LNCAP (cell line): ENCODE results near the gene PKP1.
A peak's percentile ranks its signal among the peaks of the same experiment; 100 is the strongest.

Source experiments
- TF ChIP-seq, protein P1 (sequence below): fragments of 450-650 bp; IDR thresholded peaks from 2 replicates; pipeline ENCODE4 v1.5.1; 2017; ENCODE audit warnings: mild to moderate bottlenecking

PKP1 gene

DNA sequence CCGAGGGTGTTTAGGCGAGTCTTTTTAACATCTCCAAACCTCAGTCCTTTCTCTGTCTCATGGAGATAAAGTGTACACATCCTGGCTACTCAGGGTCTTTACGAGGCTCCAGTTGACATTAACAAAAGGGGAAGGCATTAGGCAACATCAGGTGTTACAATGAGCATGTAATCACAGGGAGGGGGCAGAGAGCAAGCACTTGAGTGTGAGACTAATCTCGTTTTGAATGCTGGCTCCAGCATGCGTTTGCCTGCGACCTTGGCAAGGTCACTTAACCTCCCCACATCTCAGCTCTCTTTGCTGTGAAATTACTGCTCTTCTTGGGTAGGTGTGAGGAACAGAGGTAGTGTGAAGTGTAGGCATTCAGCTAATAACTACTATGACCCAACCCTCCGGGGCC is 91.1 kb downstream of the PKP1 start:
- TF ChIP-seq, protein P1, sequence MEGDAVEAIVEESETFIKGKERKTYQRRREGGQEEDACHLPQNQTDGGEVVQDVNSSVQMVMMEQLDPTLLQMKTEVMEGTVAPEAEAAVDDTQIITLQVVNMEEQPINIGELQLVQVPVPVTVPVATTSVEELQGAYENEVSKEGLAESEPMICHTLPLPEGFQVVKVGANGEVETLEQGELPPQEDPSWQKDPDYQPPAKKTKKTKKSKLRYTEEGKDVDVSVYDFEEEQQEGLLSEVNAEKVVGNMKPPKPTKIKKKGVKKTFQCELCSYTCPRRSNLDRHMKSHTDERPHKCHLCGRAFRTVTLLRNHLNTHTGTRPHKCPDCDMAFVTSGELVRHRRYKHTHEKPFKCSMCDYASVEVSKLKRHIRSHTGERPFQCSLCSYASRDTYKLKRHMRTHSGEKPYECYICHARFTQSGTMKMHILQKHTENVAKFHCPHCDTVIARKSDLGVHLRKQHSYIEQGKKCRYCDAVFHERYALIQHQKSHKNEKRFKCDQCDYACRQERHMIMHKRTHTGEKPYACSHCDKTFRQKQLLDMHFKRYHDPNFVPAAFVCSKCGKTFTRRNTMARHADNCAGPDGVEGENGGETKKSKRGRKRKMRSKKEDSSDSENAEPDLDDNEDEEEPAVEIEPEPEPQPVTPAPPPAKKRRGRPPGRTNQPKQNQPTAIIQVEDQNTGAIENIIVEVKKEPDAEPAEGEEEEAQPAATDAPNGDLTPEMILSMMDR, result no peak

DNA sequence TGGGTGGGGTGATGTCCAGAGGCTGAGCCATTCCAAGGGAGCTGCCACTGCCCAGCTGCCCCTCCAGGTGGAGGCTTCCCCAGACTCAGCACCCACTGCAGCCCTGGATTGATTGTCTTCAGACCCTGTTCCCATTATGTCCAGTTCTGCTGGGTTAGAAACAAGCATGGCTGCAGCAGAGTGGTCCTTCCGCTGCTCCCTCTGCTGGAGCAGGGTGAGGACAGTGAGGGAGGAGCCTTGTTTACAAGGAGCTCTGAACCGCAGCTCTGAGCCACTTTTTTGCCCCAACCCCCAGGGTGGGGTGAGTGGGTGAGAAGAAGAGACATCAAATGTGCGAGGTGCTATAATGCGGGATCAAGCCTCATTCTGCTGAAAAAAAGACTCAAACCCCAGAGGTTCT is 91.9 kb downstream of the PKP1 start:
- TF ChIP-seq, protein P1, result peak; percentile 13; the same call in 1 of the 2 replicates

GRCh38 chr1:201376107-201376463 is 92.8 kb downstream of the PKP1 start:
- TF ChIP-seq, protein P1, result no peak

DNA sequence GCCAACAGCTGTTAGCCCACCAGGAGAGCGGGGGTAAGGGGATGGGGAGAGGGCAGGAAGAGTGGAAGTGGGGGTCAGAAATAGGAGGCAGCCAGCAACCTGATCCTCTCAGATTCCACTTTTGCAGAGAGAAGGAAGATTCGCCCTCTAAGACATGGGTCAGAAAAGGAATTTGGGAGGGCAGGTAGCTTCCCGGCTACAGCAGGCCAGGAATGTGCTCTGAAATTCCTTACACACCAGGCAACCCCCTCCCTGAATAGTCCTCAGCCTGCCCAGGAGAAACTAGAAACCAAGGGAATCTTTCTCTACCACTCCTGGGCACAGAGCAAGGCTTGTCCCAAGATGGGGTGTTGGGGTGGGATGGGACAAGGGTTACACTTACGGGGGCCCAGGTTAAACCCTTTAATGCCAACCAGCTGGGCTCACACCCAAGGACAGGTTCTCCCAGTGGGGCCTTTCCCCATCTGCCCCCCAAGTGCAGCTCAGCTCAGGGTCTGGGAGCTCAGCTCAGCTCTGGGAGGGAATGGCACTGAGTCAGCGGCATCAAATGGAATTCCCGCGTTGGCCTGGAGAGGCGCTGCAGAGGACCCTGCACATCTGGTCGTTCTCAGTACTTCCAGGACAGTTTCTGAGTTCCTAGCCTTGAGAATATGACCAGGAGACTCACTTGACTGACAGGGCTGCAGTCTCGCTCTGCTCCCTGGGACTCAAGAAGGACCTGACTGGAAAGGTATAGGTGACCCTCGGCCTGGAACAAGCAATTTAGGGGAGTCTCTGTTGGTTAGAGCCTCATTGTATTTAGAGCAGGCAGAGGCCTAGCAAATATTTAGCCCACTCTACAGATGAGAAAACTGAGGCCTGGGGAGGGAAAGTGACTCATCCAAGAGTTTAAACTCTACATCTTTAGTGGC is 93.4 kb downstream of the PKP1 start:
- TF ChIP-seq, protein P1, result no peak; the same call in 1 of the 2 replicates

DNA sequence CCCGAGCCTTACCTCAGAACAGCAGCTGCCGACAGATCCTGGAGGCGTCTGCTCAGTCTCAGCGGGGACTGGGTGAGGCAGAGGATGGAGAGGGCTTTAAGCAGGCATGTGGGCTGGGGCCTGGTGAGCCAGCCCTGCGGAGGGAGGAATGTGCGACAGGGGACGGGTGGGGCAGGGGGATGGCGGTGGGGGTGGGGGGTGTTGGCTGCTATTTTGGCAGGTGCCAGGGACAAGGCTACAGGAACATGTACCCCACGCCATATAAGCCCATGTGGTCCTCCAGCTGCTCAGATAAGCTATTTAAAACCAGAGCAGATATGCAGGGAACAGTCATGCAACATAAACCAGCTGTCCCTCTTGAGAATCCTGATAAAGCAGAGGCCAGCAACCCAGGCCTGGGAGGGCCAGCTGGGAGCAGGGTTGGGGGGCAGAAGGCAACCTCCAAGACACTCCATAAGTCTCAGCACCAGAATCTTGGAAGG is 94.3 kb downstream of the PKP1 start, which contains the start of gene TNNT2:
TNNT2 (minus strand) TSS at position 70 of the 482 bp plus-strand sequence. CDS start 4,426 bp downstream, outside the sequence.
- TF ChIP-seq, protein P1, result no peak

GRCh38 chr1:201378804-201379203 is 95.5 kb downstream of the PKP1 start:
- TF ChIP-seq, protein P1, result no peak

- TF ChIP-seq, protein P1, result no peak
Measured at GRCh38 chr1:201379733-201380242, 96.5 kb downstream of the PKP1 start.
